B cell (primary cell): ENCODE data around the gene TOM1L2. TPM values are rescaled to one million over a fixed set of nuclear protein-coding genes. Genes with fewer than 3 reads are reported as not detected.

Experiments
- ATAC-seq: fragments of 200-7000 bp; cut with Tn5 transposase; one replicate; pipeline ENCODE4 v1.10.0; 2021; ENCODE audit warnings: low read depth, mild to moderate bottlenecking, moderate number of reproducible peaks, moderate library complexity
- CTCF ChIA-PET: fragments of 350-600 bp; sonication (Branson Sonifier 250); formaldehyde crosslinking; loops from one replicate; lab custom pipeline; 2021; ENCODE audit warnings: antibody characterized with exemption, inconsistent platforms; lab: Charles Lee
- POLR2A ChIA-PET: fragments of 350-600 bp; sonication (Branson Sonifier 250); formaldehyde crosslinking; loops from one replicate; lab custom pipeline; 2021; ENCODE audit warnings: antibody characterized with exemption; lab: Charles Lee
- DNase-seq: peaks from one replicate; pipeline ENCODE4 v3.0.0; 2013
- H2AFZ ChIP-seq: 2 replicates; pipeline ENCODE4 v1.6.1; 2012; ENCODE audit warnings: mild to moderate bottlenecking, low read depth, low read length; ENCODE audit not compliant: insufficient read depth, poor library complexity, severe bottlenecking
- H3K27ac ChIP-seq, 2 donors: 1 replicate in 1 of 2; 2 replicates in 1 of 2; pipeline ENCODE4 v1.5.1; 2012 to 2013; ENCODE audit warnings: low read length in 2 of 2, mild to moderate bottlenecking in 2 of 2, moderate library complexity in 1 of 2
- H3K27me3 ChIP-seq, 4 experiments: fragments of 200-600 bp in 1 of 4; sonication (generic) in 1 of 4; replicated peaks in 1 of 4; 1 replicate in 2 of 4; 2 replicates in 2 of 4; pipeline versions ENCODE4 v1.6.1 to v1.7.0; 2013 to 2016; ENCODE audit warnings: low read length in 3 of 4, mild to moderate bottlenecking in 2 of 4, mixed read lengths in 1 of 4, moderate library complexity in 1 of 4; ENCODE audit not compliant: insufficient read depth in 4 of 4, control insufficient read depth in 3 of 4; ENCODE audit errors: control extremely low read depth in 1 of 4
- H3K36me3 ChIP-seq, 2 experiments: replicated peaks in 1 of 2; 1 replicate in 1 of 2; 2 replicates in 1 of 2; pipeline versions ENCODE4 v1.6.1 to v1.7.1; 2013; ENCODE audit warnings: low read length in 1 of 2; ENCODE audit not compliant: insufficient read depth in 2 of 2, control insufficient read depth in 1 of 2; ENCODE audit errors: control extremely low read depth in 1 of 2, extremely low read depth in 1 of 2
- H3K4me1 ChIP-seq, 2 donors: fragments of 200-600 bp in 1 of 2; sonication (generic) in 1 of 2; 1 replicate in 1 of 2; 2 replicates in 1 of 2; pipeline versions ENCODE4 v1.5.1 to v1.6.1; 2013 to 2017; ENCODE audit warnings: low read length in 2 of 2; ENCODE audit not compliant: control insufficient read depth in 2 of 2, insufficient read depth in 2 of 2
- H3K4me2 ChIP-seq: replicated peaks from 2 replicates; pipeline ENCODE3; 2012; ENCODE audit warnings: mild to moderate bottlenecking, low read depth, low read length; ENCODE audit not compliant: poor library complexity, severe bottlenecking
- H3K4me3 ChIP-seq, 5 experiments: fragments of 200-600 bp in 1 of 5; sonication (generic) in 1 of 5; 1 replicate in 3 of 5; 2 replicates in 2 of 5; pipeline versions ENCODE4 v1.5.1 to v1.7.0; 2011 to 2016; ENCODE audit warnings: low read length in 4 of 5, mild to moderate bottlenecking in 4 of 5, low read depth in 2 of 5, control low read depth in 1 of 5, moderate library complexity in 1 of 5; ENCODE audit not compliant: insufficient read depth in 1 of 5; ENCODE audit errors: control extremely low read depth in 1 of 5, extremely low read depth in 1 of 5
- H3K79me2 ChIP-seq: fragments of 200-600 bp; sonication (generic); one replicate; pipeline ENCODE4 v1.6.0; 2016; ENCODE audit warnings: low read length; ENCODE audit not compliant: control insufficient read depth, insufficient read depth
- H3K9ac ChIP-seq: fragments of 200-600 bp; sonication (generic); 2 replicates; pipeline ENCODE4 v1.6.1; 2017; ENCODE audit warnings: mild to moderate bottlenecking, low read length, moderate library complexity
- H3K9me3 ChIP-seq, 3 donors: one replicate each; pipeline versions ENCODE4 v1.6.1 to v1.7.1; 2013; ENCODE audit warnings: low read length in 2 of 3; ENCODE audit not compliant: control insufficient read depth in 2 of 3, insufficient read depth in 1 of 3; ENCODE audit errors: control extremely low read depth in 1 of 3
- H4K20me1 ChIP-seq: 2 replicates; pipeline ENCODE4 v1.6.0; 2012; ENCODE audit warnings: mild to moderate bottlenecking, low read length; ENCODE audit not compliant: insufficient read depth, control insufficient read depth, poor library complexity, severe bottlenecking
- H3K27ac Mint-ChIP-seq: one replicate; pipeline ENCODE4 v1.8.0; 2021; ENCODE audit warnings: mixed read lengths
- H3K27me3 Mint-ChIP-seq: one replicate; pipeline ENCODE4 v1.8.0; 2021; ENCODE audit warnings: mixed read lengths
- H3K4me1 Mint-ChIP-seq: one replicate; pipeline ENCODE4 v1.8.0; 2021; ENCODE audit warnings: mixed read lengths
- H3K4me3 Mint-ChIP-seq: one replicate; pipeline ENCODE4 v1.8.0; 2021; ENCODE audit warnings: mixed read lengths
- H3K9me3 Mint-ChIP-seq: one replicate; pipeline ENCODE4 v1.8.0; 2022; ENCODE audit warnings: mixed read lengths; ENCODE audit not compliant: insufficient read depth
- EZH2 ChIP-seq: IDR thresholded peaks from 2 replicates; pipeline ENCODE4 v1.6.1; 2012; ENCODE audit warnings: borderline replicate concordance, low read depth, mild to moderate bottlenecking, moderate library complexity, low read length; ENCODE audit not compliant: insufficient read depth, poor library complexity, severe bottlenecking
- WGBS: methylation state at CpG from one replicate; pipeline ENCODE4 v1.1.5; 2013; ENCODE audit warnings: missing lambda C conversion rate; ENCODE audit not compliant: insufficient coverage; 5-methylcytosine and 5-hydroxymethylcytosine counted together
- intact Hi-C: fragments of 100-400 bp; cut with micrococcal nuclease; formaldehyde crosslinking; loops from one replicate; pipeline ENCODE4 v1.10.0; 2022
- polyA plus RNA-seq: library from polyadenylated mRNA; depleted of rRNA; stranded (reverse); fragments of >200 nt; gene quantifications from 2 replicates; pipeline ENCODE4 v1.2.3, GENCODE V29; 2012
- total RNA-seq, 2 donors: library from RNA; stranded (reverse); fragments of 120-200 nt in 1 of 2; gene quantifications; 1 replicate in 1 of 2; 2 replicates in 1 of 2; pipeline versions ENCODE4 v1.2.3 to v1.2.4, GENCODE V29; 2013 to 2022
- TF ChIP-seq, protein P1 (sequence below): fragments of 200-600 bp; IDR thresholded peaks from one replicate; pipeline ENCODE4 v1.8.0; 2022; ENCODE audit warnings: antibody characterized with exemption, mild to moderate bottlenecking

Gene TOM1L2
- total and polyA plus RNA-seq, 2 donors (not counting 1 experiment from before 2014, with no cell fraction given) = 25.1 to 29.7 TPM

DNA sequence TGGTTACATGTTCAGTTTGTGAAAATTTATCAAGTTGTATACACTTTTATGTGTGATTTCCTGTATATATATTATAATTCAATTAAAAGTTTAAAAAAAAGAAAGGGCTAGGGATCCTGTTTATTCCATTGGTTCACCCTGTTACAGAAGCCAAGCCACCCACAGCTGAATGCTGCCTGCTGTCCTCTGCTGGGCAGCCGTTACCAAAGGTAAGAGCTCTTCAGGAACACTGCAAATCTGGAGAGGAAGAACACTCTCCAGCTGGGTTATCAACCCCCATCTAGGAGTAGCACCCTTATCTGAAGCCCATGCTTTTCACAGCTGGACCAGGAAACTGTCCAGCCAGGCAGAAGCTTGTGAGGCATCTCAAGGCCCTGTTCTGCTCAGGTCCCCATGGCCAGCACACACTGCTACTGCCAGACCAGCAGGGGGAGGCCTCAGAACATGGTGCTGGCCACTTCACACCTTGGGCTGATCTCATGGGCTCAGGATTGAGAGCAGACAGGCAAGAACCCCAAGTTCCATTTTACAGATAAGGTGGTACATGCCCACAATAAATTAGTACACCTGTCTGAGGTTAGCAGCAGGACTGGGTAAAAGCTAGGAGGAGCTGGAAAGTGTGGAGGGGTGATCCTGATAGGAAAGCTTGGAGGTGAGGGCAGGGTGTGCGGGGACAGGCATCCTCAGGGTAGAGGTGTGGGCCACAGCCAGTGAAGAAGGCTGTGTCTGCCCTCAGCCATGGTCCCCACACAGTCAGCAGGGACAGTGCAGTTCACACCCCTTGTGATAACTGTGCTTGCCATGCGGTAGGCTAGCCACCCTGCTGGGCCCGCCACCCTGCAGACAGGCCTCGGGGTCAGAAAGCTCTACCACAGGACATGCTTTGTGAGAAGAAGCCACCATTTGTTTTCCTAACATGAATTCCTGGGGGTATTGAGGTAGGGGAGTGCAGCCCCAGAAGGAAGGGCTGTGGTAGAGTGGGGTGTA, 81.1 kb downstream of the TOM1L2 start:
- WGBS = 88% methylated on average over 5 of the region's 5 CpGs
- Histone ChIP-seq H3K9ac (no peak overlapping the region), H3K36me3 (peaks cover 0 to 17% of the 10 kb centered on the region in 2 experiments), H3K9me3 (no peaks in the 10 kb centered on the region), H3K27me3 (no peaks in the 10 kb centered on the region), H3K4me2 (no peak overlapping the region), H3K27ac (no peak overlapping the region), H3K4me1 (peaks cover 0 to 9% of the 10 kb centered on the region in 2 donors), H3K79me2 (no peaks in the 10 kb centered on the region), H2AFZ (no peak overlapping the region), H3K4me3 (no peak overlapping the region), H4K20me1 (peaks cover 4% of the 10 kb centered on the region)
- H3K9me3 Mint-ChIP-seq = no peaks in the 10 kb centered on the region
- ChIA-PET POLR2A (no interaction called here), CTCF (interaction anchor here (1.1 to 2.0 kb wide), 3 partner anchors 28 to 144 kb away, joined by 3 to 8 read pairs (median 5); no protein-coding TSS in a partner anchor)
- H3K4me1 Mint-ChIP-seq = peaks cover 9% of the 10 kb centered on the region
- DNase-seq (peak; percentile 23), ATAC-seq (no peak)
- TF ChIP-seq, protein P1, sequence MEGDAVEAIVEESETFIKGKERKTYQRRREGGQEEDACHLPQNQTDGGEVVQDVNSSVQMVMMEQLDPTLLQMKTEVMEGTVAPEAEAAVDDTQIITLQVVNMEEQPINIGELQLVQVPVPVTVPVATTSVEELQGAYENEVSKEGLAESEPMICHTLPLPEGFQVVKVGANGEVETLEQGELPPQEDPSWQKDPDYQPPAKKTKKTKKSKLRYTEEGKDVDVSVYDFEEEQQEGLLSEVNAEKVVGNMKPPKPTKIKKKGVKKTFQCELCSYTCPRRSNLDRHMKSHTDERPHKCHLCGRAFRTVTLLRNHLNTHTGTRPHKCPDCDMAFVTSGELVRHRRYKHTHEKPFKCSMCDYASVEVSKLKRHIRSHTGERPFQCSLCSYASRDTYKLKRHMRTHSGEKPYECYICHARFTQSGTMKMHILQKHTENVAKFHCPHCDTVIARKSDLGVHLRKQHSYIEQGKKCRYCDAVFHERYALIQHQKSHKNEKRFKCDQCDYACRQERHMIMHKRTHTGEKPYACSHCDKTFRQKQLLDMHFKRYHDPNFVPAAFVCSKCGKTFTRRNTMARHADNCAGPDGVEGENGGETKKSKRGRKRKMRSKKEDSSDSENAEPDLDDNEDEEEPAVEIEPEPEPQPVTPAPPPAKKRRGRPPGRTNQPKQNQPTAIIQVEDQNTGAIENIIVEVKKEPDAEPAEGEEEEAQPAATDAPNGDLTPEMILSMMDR = no peak
- no peak for TF ChIP-seq EZH2
- intact Hi-C loops = loop anchor here (2.0 kb wide), 1 partner anchor 142 kb away; no protein-coding TSS in a partner anchor
- no peak overlapping the region for H3K4me3 Mint-ChIP-seq
- no peak overlapping the region for H3K27ac Mint-ChIP-seq
- H3K27me3 Mint-ChIP-seq = no peaks in the 10 kb centered on the region

DNA sequence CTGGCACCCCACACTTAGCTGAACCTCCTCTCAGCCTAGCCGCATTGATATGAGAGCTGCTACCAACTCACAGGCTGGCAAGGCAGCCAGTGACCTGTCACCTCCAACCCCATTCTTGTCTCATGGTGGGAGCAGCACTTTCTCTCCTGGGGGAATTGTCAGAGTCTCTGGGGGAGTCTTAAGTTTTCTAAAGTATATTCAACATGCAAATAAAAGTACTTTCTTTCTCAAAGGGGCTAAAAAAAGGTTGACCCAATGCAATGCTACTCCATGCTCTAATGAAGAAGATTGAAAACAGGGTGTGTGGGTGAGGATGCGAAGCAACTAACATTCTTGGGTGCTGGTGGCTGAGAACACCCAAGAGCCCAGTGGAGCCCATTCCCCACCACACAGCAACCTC, 82.3 kb downstream of the TOM1L2 start:
- no peak overlapping the region for H3K9ac ChIP-seq

More for the DNA sequence above, 82.3 kb downstream of the TOM1L2 start:
- no peaks in the 10 kb centered on the region for H3K9me3 ChIP-seq
- no peak overlapping the region for H3K4me3 ChIP-seq
- TF ChIP-seq, protein P1 = no peak
- no peak for TF ChIP-seq EZH2
- H3K27ac ChIP-seq = no peak overlapping the region
- Mint-ChIP-seq H3K4me1 (peaks cover 9% of the 10 kb centered on the region), H3K9me3 (no peaks in the 10 kb centered on the region), H3K27me3 (no peaks in the 10 kb centered on the region), H3K4me3 (no peak overlapping the region), H3K27ac (no peak overlapping the region)
- H3K27me3 ChIP-seq = no peaks in the 10 kb centered on the region
- H3K4me2 ChIP-seq = no peak overlapping the region
- intact Hi-C loops = loop anchor here (2.0 kb wide), 1 partner anchor 143 kb away; no protein-coding TSS in a partner anchor
- ChIA-PET CTCF (interaction anchor here (1.3 kb wide), 1 partner anchor 30 kb away, joined by 5 read pairs; no protein-coding TSS in a partner anchor), POLR2A (no interaction called here)
- ATAC-seq = no peak
- H2AFZ ChIP-seq = no peak overlapping the region
- H3K79me2 ChIP-seq = no peaks in the 10 kb centered on the region
- DNase-seq = no peak
- WGBS = no CpG with 5 or more reads among the region's 2 CpGs
- H3K36me3 ChIP-seq = peaks cover 0 to 9% of the 10 kb centered on the region in 2 experiments
- H4K20me1 ChIP-seq = peaks cover 2% of the 10 kb centered on the region
- H3K4me1 ChIP-seq = peaks cover 0 to 9% of the 10 kb centered on the region in 2 donors
